ENCODE results near the gene FLOT1. TPM values are rescaled to one million over a fixed set of nuclear protein-coding genes. Genes with fewer than 3 reads are reported as not detected.

Gene FLOT1
- total and polyA plus RNA-seq, 2 of the 13 experiments (the other 11 are each of a cell fraction or from before 2014, with no cell fraction given), result 82.3 to 130 TPM

GRCh38 chr6:30743099-30744053 lies 889 bp upstream of the FLOT1 start (continued):
- TF ChIP-seq NR3C1 (CRISPR knock-in tag; IDR thresholded peaks at IDR 0.05), result no peak
- TF ChIP-seq REPIN1 (CRISPR knock-in tag; IDR thresholded peaks at IDR 0.05; ENCODE audit: borderline replicate concordance, low read depth), result peak; percentile 1; the same call in 1 of the 2 replicates
- TF ChIP-seq SPEN (CRISPR knock-in tag; IDR thresholded peaks at IDR 0.05; ENCODE audit: low read depth), result no peak
- peak; percentile 7; the same call in 1 of the 2 replicates for TF ChIP-seq NFIC (IDR thresholded peaks at IDR 0.05; ENCODE audit: low read length)
- no peak for TF ChIP-seq ZSCAN25 (CRISPR knock-in tag; IDR thresholded peaks at IDR 0.05)
- no peak for TF ChIP-seq ARID5B (CRISPR knock-in tag; IDR thresholded peaks at IDR 0.05)
- TF ChIP-seq TEF (CRISPR knock-in tag; IDR thresholded peaks at IDR 0.05), result no peak; the same call in none of the 2 replicates
- TF ChIP-seq MTA3 (CRISPR knock-in tag; IDR thresholded peaks at IDR 0.05), result no peak
- no peak for TF ChIP-seq ARID4A (CRISPR knock-in tag; IDR thresholded peaks at IDR 0.05; ENCODE audit: borderline replicate concordance)
- no peak for TF ChIP-seq CBX1 (IDR thresholded peaks at IDR 0.05; ENCODE audit: low read depth)
- TF ChIP-seq ZNF501 (CRISPR knock-in tag; IDR thresholded peaks at IDR 0.05), result no peak; the same call in none of the 2 replicates
- TF ChIP-seq RFX1 (IDR thresholded peaks at IDR 0.05), result no peak
- no peak for TF ChIP-seq NFE2L2 (IDR thresholded peaks at IDR 0.05; ENCODE audit: low read length)
- 0 out of 2 replicates have a peak, but pooled peaks have one; percentile 6 for TF ChIP-seq REXO4 (CRISPR knock-in tag; IDR thresholded peaks at IDR 0.05; ENCODE audit: borderline replicate concordance)
- no peak; the same call in 1 of the 2 replicates for TF ChIP-seq ZNF83 (CRISPR knock-in tag; IDR thresholded peaks at IDR 0.05; ENCODE audit: borderline replicate concordance)
- no peak for TF ChIP-seq TP53 (CRISPR knock-in tag; conservative IDR thresholded peaks at IDR 0.05)
- TF ChIP-seq RAD21 (CRISPR knock-in tag; IDR thresholded peaks at IDR 0.05), result no peak; the same call in 1 of the 2 replicates
- TF ChIP-seq ZNF549 (CRISPR knock-in tag; IDR thresholded peaks at IDR 0.05), result no peak
- no peak; the same call in 1 of the 2 replicates for TF ChIP-seq ZBTB20 (CRISPR knock-in tag; IDR thresholded peaks at IDR 0.05; ENCODE audit: borderline replicate concordance, low read depth)
- TF ChIP-seq IRF1 (CRISPR knock-in tag; IDR thresholded peaks at IDR 0.05; ENCODE audit: low read depth), result no peak; the same call in 1 of the 2 replicates
